ENCODE data around the gene PHC3. TPM values are rescaled to one million over a fixed set of nuclear protein-coding genes. Genes with fewer than 3 reads are reported as not detected.

Gene PHC3
- total RNA-seq, 1 donor from 2014 or later, result 13.7 TPM

GRCh38 chr3:170064108-170064507 lies 117.4 kb downstream of the PHC3 start:
- Histone ChIP-seq H3K4me3 (ENCODE audit: low read depth, low read length) (no peak overlapping the region), H3K36me3 (ENCODE audit: control insufficient read depth, insufficient read depth, low read length) (no peaks in the 10 kb centered on the region), H3K27me3 (ENCODE audit: control insufficient read depth, insufficient read depth, low read length) (no peaks in the 10 kb centered on the region)
- TF ChIP-seq CTCF (IDR thresholded peaks at IDR 0.05; ENCODE audit: insufficient read depth, low read length, severe bottlenecking), result no peak
- FAIRE-seq (no peak), DNase-seq (ENCODE audit: low read depth) (no peak)

GRCh38 chr3:170063691-170064090 lies 117.8 kb downstream of the PHC3 start:
- no peaks in the 10 kb centered on the region for H3K36me3 ChIP-seq (ENCODE audit: control insufficient read depth, insufficient read depth, low read length)
- TF ChIP-seq CTCF (IDR thresholded peaks at IDR 0.05; ENCODE audit: insufficient read depth, low read length, severe bottlenecking), result no peak
- H3K4me3 ChIP-seq (ENCODE audit: low read depth, low read length), result no peak overlapping the region
- H3K27me3 ChIP-seq (ENCODE audit: control insufficient read depth, insufficient read depth, low read length), result no peaks in the 10 kb centered on the region
- DNase-seq (ENCODE audit: low read depth) (no peak), FAIRE-seq (no peak)

GRCh38 chr3:170062769-170063168 lies 118.8 kb downstream of the PHC3 start:
- Histone ChIP-seq H3K4me3 (ENCODE audit: low read depth, low read length) (no peak overlapping the region), H3K36me3 (ENCODE audit: control insufficient read depth, insufficient read depth, low read length) (no peaks in the 10 kb centered on the region), H3K27me3 (ENCODE audit: control insufficient read depth, insufficient read depth, low read length) (no peaks in the 10 kb centered on the region)
- FAIRE-seq (no peak), DNase-seq (ENCODE audit: low read depth) (no peak)
- TF ChIP-seq CTCF (IDR thresholded peaks at IDR 0.05; ENCODE audit: insufficient read depth, low read length, severe bottlenecking), result no peak

GRCh38 chr3:170062068-170062467 lies 119.5 kb downstream of the PHC3 start:
- no peak for DNase-seq (ENCODE audit: low read depth)
- FAIRE-seq, result no peak
- TF ChIP-seq CTCF (IDR thresholded peaks at IDR 0.05; ENCODE audit: insufficient read depth, low read length, severe bottlenecking), result no peak
- no peaks in the 10 kb centered on the region for H3K36me3 ChIP-seq (ENCODE audit: control insufficient read depth, insufficient read depth, low read length)
- H3K4me3 ChIP-seq (ENCODE audit: low read depth, low read length), result no peak overlapping the region
- no peaks in the 10 kb centered on the region for H3K27me3 ChIP-seq (ENCODE audit: control insufficient read depth, insufficient read depth, low read length)

- DNase-seq (ENCODE audit: low read depth) (no peak), FAIRE-seq (no peak)
- Histone ChIP-seq H3K27me3 (ENCODE audit: control insufficient read depth, insufficient read depth, low read length) (no peaks in the 10 kb centered on the region), H3K4me3 (ENCODE audit: low read depth, low read length) (no peak overlapping the region), H3K36me3 (ENCODE audit: control insufficient read depth, insufficient read depth, low read length) (no peaks in the 10 kb centered on the region)
- no peak for TF ChIP-seq CTCF (IDR thresholded peaks at IDR 0.05; ENCODE audit: insufficient read depth, low read length, severe bottlenecking)
Measured at GRCh38 chr3:170059447-170059846, 122.1 kb downstream of the PHC3 start.

- Histone ChIP-seq H3K4me3 (ENCODE audit: low read depth, low read length) (no peak overlapping the region), H3K27me3 (ENCODE audit: control insufficient read depth, insufficient read depth, low read length) (no peaks in the 10 kb centered on the region), H3K36me3 (ENCODE audit: control insufficient read depth, insufficient read depth, low read length) (no peaks in the 10 kb centered on the region)
- no peak for DNase-seq (ENCODE audit: low read depth)
- no peak for FAIRE-seq
- no peak for TF ChIP-seq CTCF (IDR thresholded peaks at IDR 0.05; ENCODE audit: insufficient read depth, low read length, severe bottlenecking)
Measured at GRCh38 chr3:170058127-170058526, 123.4 kb downstream of the PHC3 start.

Data from bronchial epithelial cell (primary cell).